ENCODE measurements around the gene CATSPERE.

DNA sequence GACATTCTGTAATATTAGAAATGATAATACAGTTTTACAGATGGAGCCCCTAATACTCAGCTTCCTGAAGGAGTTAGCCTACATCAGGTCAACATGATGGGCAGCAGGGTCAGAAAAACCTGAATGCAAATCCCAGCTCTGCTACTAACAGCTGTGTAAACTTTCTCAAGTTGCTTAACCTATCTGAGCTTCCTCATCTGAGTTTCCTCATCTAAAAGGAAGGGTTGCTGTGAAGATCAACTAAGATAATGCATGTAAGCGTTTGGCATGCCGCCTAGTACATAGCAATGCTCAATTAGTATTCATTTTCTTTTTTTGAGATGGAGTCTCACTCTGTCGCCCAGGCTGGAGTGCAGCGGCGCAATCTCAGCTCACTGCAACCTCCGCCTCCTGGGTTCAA is 173.5 kb downstream of the CATSPERE start:
- TF ChIP-seq TEAD4 (IDR thresholded peaks at IDR 0.05) (no peak), EGR1 (IDR thresholded peaks at IDR 0.05) (no peak), YY1 (IDR thresholded peaks at IDR 0.05; ENCODE audit: low read depth) (no peak), CREB1 (IDR thresholded peaks at IDR 0.05; ENCODE audit: low read depth) (no peak), EP300 (IDR thresholded peaks at IDR 0.05; ENCODE audit: borderline replicate concordance) (no peak), RAD21 (IDR thresholded peaks at IDR 0.05; ENCODE audit: low read depth) (no peak), TAF1 (IDR thresholded peaks at IDR 0.05; ENCODE audit: low read depth) (no peak), TCF12 (IDR thresholded peaks at IDR 0.05; ENCODE audit: low read depth) (no peak), ZBTB7A (IDR thresholded peaks at IDR 0.05; ENCODE audit: low read depth) (no peak), NFIC (IDR thresholded peaks at IDR 0.05) (no peak), CEBPB (IDR thresholded peaks at IDR 0.05) (no peak)
- TF ChIP-seq, protein P1, sequence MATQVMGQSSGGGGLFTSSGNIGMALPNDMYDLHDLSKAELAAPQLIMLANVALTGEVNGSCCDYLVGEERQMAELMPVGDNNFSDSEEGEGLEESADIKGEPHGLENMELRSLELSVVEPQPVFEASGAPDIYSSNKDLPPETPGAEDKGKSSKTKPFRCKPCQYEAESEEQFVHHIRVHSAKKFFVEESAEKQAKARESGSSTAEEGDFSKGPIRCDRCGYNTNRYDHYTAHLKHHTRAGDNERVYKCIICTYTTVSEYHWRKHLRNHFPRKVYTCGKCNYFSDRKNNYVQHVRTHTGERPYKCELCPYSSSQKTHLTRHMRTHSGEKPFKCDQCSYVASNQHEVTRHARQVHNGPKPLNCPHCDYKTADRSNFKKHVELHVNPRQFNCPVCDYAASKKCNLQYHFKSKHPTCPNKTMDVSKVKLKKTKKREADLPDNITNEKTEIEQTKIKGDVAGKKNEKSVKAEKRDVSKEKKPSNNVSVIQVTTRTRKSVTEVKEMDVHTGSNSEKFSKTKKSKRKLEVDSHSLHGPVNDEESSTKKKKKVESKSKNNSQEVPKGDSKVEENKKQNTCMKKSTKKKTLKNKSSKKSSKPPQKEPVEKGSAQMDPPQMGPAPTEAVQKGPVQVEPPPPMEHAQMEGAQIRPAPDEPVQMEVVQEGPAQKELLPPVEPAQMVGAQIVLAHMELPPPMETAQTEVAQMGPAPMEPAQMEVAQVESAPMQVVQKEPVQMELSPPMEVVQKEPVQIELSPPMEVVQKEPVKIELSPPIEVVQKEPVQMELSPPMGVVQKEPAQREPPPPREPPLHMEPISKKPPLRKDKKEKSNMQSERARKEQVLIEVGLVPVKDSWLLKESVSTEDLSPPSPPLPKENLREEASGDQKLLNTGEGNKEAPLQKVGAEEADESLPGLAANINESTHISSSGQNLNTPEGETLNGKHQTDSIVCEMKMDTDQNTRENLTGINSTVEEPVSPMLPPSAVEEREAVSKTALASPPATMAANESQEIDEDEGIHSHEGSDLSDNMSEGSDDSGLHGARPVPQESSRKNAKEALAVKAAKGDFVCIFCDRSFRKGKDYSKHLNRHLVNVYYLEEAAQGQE (IDR thresholded peaks at IDR 0.05; ENCODE audit: low read depth) = no peak
- TF ChIP-seq, protein P2, sequence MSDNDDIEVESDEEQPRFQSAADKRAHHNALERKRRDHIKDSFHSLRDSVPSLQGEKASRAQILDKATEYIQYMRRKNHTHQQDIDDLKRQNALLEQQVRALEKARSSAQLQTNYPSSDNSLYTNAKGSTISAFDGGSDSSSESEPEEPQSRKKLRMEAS (IDR thresholded peaks at IDR 0.05) = no peak
- TF ChIP-seq, protein P3, sequence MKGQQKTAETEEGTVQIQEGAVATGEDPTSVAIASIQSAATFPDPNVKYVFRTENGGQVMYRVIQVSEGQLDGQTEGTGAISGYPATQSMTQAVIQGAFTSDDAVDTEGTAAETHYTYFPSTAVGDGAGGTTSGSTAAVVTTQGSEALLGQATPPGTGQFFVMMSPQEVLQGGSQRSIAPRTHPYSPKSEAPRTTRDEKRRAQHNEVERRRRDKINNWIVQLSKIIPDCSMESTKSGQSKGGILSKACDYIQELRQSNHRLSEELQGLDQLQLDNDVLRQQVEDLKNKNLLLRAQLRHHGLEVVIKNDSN (IDR thresholded peaks at IDR 0.05) = no peak

Measured in Ishikawa (cell line).